Panc1 (cell line): ENCODE data around the gene VPS33B. TPM values are rescaled to one million over a fixed set of nuclear protein-coding genes. Genes with fewer than 3 reads are reported as not detected.
A peak's percentile ranks its signal among the peaks of the same experiment; 100 is the strongest.

Experiments
- ATAC-seq: fragments of 200-7000 bp; cut with Tn5 transposase; 2 replicates; pipeline ENCODE4 v1.9.1; 2020; ENCODE audit warnings: mild to moderate bottlenecking, moderate library complexity
- BruUV-seq: library from RNA; stranded (reverse); fragments of 400-500 nt; replicated peaks from 2 replicates; lab custom pipeline; 2021; lab: Mats Ljungman, UMichigan
- CTCF ChIA-PET: fragments of 300-600 bp; sonication (Branson Sonifier 250); formaldehyde crosslinking; loops from one replicate; lab custom pipeline; 2022; ENCODE audit warnings: antibody characterized with exemption; lab: Charles Lee
- POLR2A ChIA-PET: fragments of 300-600 bp; sonication (Branson Sonifier 250); formaldehyde crosslinking; loops from one replicate; lab custom pipeline; 2022; ENCODE audit warnings: antibody characterized with exemption; lab: Charles Lee
- DNase-seq: peaks from one replicate; pipeline ENCODE4 v3.0.0-alpha.2; 2010; ENCODE audit warnings: low read depth, low spot score
- H3K27ac ChIP-seq: 2 replicates; pipeline ENCODE4 v1.5.1; 2011; ENCODE audit warnings: mild to moderate bottlenecking, low read length, inconsistent platforms
- H3K27me3 ChIP-seq: fragments of 200-500 bp; sonication (Bioruptor generic); 2 replicates; pipeline ENCODE4 v1.6.0; 2014; ENCODE audit warnings: low read length, inconsistent platforms; ENCODE audit not compliant: control insufficient read depth, insufficient read depth
- H3K36me3 ChIP-seq: fragments of 200-500 bp; sonication (Bioruptor generic); 2 replicates; pipeline ENCODE4 v1.5.1; 2014; ENCODE audit warnings: inconsistent platforms, mild to moderate bottlenecking, low read length, moderate library complexity; ENCODE audit not compliant: control insufficient read depth, insufficient read depth
- H3K4me1 ChIP-seq: 2 replicates; pipeline ENCODE4 v1.5.1; 2011; ENCODE audit warnings: inconsistent platforms, mild to moderate bottlenecking, low read length, moderate library complexity; ENCODE audit not compliant: control insufficient read depth, insufficient read depth
- H3K4me3 ChIP-seq, 2 experiments: 2 replicates each; pipeline ENCODE4 v1.5.1; 2011 to 2012; ENCODE audit warnings: low read depth in 2 of 2, low read length in 2 of 2, mild to moderate bottlenecking in 2 of 2, inconsistent platforms in 1 of 2, moderate library complexity in 1 of 2
- H3K9me3 ChIP-seq: fragments of 200-500 bp; sonication (Bioruptor generic); 2 replicates; pipeline ENCODE4 v1.5.1; 2014; ENCODE audit warnings: low read depth, mild to moderate bottlenecking, inconsistent platforms, low read length, moderate library complexity; ENCODE audit not compliant: control insufficient read depth, insufficient read depth
- CTCF ChIP-seq: fragments of 450-650 bp; IDR thresholded peaks from 2 replicates; pipeline ENCODE4 v1.5.1; 2017; ENCODE audit warnings: mild to moderate bottlenecking
- POLR2AphosphoS5 ChIP-seq: IDR thresholded peaks from 2 replicates; pipeline ENCODE4 v1.6.1; 2012; ENCODE audit warnings: mild to moderate bottlenecking, low read depth, low read length, moderate library complexity
- REST ChIP-seq, 2 experiments: IDR thresholded peaks; 2 replicates each; pipeline ENCODE4 v1.6.1; 2011 to 2012; ENCODE audit warnings: low read depth in 2 of 2, control low read depth in 1 of 2, low read length in 1 of 2, mild to moderate bottlenecking in 1 of 2, moderate library complexity in 1 of 2; ENCODE audit not compliant: insufficient read depth in 1 of 2
- SIN3A ChIP-seq: IDR thresholded peaks from 2 replicates; pipeline ENCODE4 v1.6.1; 2012; ENCODE audit warnings: low read depth, mild to moderate bottlenecking, low read length, moderate library complexity, borderline replicate concordance; ENCODE audit not compliant: insufficient read depth
- TCF7L2 ChIP-seq: IDR thresholded peaks from 2 replicates; pipeline ENCODE4 v1.6.1; 2011; ENCODE audit warnings: mild to moderate bottlenecking, low read depth, low read length, inconsistent platforms
- in situ Hi-C: cut with HindIII; loops from 2 replicates; pipeline ENCODE4 v1.10.0; 2016; ENCODE audit warnings: low sequenced_read_pairs, low pct_unique_long_range_greater_than_20kb
- intact Hi-C: fragments of 100-400 bp; cut with micrococcal nuclease; formaldehyde crosslinking; loops from one replicate; pipeline ENCODE4 v1.10.0; 2022; ENCODE audit not compliant: unreplicated experiment
- total RNA-seq: library from RNA; stranded (reverse); gene quantifications from one replicate; pipeline ENCODE4 v1.2.1, GENCODE V29; 2021; ENCODE audit not compliant: unreplicated experiment

The VPS33B gene
- total RNA-seq, 1 experiment from 2014 or later = 16.3 TPM

GRCh38 chr15:90967206-90967605 is 55.2 kb downstream of the VPS33B start:
- H3K27me3 ChIP-seq = no peaks in the 10 kb centered on the region
- peaks cover 52% of the 10 kb centered on the region for H3K36me3 ChIP-seq
- ChIA-PET CTCF (no interaction called here), POLR2A (no interaction called here)
- no peak overlapping the region for H3K27ac ChIP-seq
- no TSS peak for BruUV-seq
- H3K4me1 ChIP-seq = no peaks in the 10 kb centered on the region; the same call in 1 of the 2 replicates
- no peak overlapping the region for H3K4me3 ChIP-seq
- in situ Hi-C loops = no loop called here
- intact Hi-C loops = no loop called here
- ATAC-seq (no peak; the same call in 1 of the 2 replicates), DNase-seq (no peak)
- TF ChIP-seq POLR2AphosphoS5 = no peak
- no peak for TF ChIP-seq SIN3A
- TF ChIP-seq REST (IDR thresholded peaks at IDR 0.05; ENCODE audit: insufficient read depth in 1 of 2, low read depth in 2 of 2, low read length in 1 of 2) = no peak
- TF ChIP-seq CTCF = no peak
- no peak for TF ChIP-seq TCF7L2
- no peaks in the 10 kb centered on the region for H3K9me3 ChIP-seq

GRCh38 chr15:90966262-90966661 is 56.1 kb downstream of the VPS33B start:
- in situ Hi-C loops (no loop called here), intact Hi-C loops (no loop called here)
- no peak overlapping the region for H3K4me3 ChIP-seq
- H3K9me3 ChIP-seq = no peaks in the 10 kb centered on the region
- DNase-seq = no peak
- ATAC-seq = no peak
- POLR2A ChIA-PET = no interaction called here
- TSS peak; percentile 91 for BruUV-seq
- H3K27me3 ChIP-seq = no peaks in the 10 kb centered on the region
- no peak for TF ChIP-seq CTCF
- no peak for TF ChIP-seq REST (IDR thresholded peaks at IDR 0.05; ENCODE audit: insufficient read depth in 1 of 2, low read depth in 2 of 2, low read length in 1 of 2)
- TF ChIP-seq TCF7L2 = no peak
- no peak for TF ChIP-seq SIN3A
- TF ChIP-seq POLR2AphosphoS5 = no peak; the same call in 1 of the 2 replicates
- H3K27ac ChIP-seq = no peak overlapping the region
- CTCF ChIA-PET = no interaction called here
- no peaks in the 10 kb centered on the region; the same call in 1 of the 2 replicates for H3K4me1 ChIP-seq
- H3K36me3 ChIP-seq = peaks cover 52% of the 10 kb centered on the region
